ENCODE measurements around the gene POLR3B.

GRCh38 chr12:106519607-106520021 lies 162.1 kb downstream of the POLR3B start:
- TF ChIP-seq YY1 (IDR thresholded peaks at IDR 0.05; ENCODE audit: insufficient read depth, insufficient read length) (no peak), ZNF274 (IDR thresholded peaks at IDR 0.05; ENCODE audit: low read depth, low read length) (no peak)

Data from NT2/D1 (cell line).